IMR-90 (cell line): ENCODE data around the gene ITIH5. TPM values are rescaled to one million over a fixed set of nuclear protein-coding genes. Genes with fewer than 3 reads are reported as not detected.

Experiments
- ATAC-seq: fragments of 200-7000 bp; cut with Tn5 transposase; 2 replicates; pipeline ENCODE4 v1.9.1; 2020; ENCODE audit warnings: low read depth, mild to moderate bottlenecking, moderate library complexity
- BruUV-seq: library from RNA; stranded (reverse); fragments of 400-500 nt; replicated peaks from 2 replicates; lab custom pipeline; 2021; lab: Mats Ljungman, UMichigan
- CTCF ChIA-PET: fragments of 300-600 bp; formaldehyde crosslinking; extraction: SDS; loops from one replicate; lab custom pipeline; 2021; ENCODE audit warnings: antibody characterized with exemption; lab: Yijun Ruan, JAX
- POLR2A ChIA-PET: fragments of 300-600 bp; sonication (Branson Sonifier 250); formaldehyde crosslinking; loops from one replicate; lab custom pipeline; 2022; ENCODE audit warnings: antibody characterized with exemption; ENCODE audit not compliant: unreplicated experiment; lab: Charles Lee
- DNase-seq: peaks from one replicate; pipeline ENCODE4 v3.0.0; 2013
- H2AFZ ChIP-seq: replicated peaks from 2 replicates; pipeline ENCODE3; 2013; ENCODE audit warnings: low read length, mild to moderate bottlenecking; ENCODE audit not compliant: poor library complexity
- H2AK5ac ChIP-seq: 2 replicates; pipeline ENCODE4 v1.6.1; 2013; ENCODE audit warnings: low read depth, low read length, inconsistent platforms
- H2AK9ac ChIP-seq: replicated peaks from 2 replicates; pipeline ENCODE3; 2013; ENCODE audit warnings: mild to moderate bottlenecking, low read depth, low read length, moderate library complexity; ENCODE audit not compliant: poor library complexity
- H2BK120ac ChIP-seq: 2 replicates; pipeline ENCODE4 v1.6.1; 2013; ENCODE audit warnings: low read depth, low read length, inconsistent platforms
- H2BK15ac ChIP-seq: 3 replicates; pipeline ENCODE4 v1.6.1; 2013; ENCODE audit warnings: low read depth, low read length, inconsistent platforms
- H2BK20ac ChIP-seq: 2 replicates; pipeline ENCODE4 v1.6.1; 2013; ENCODE audit warnings: low read depth, mild to moderate bottlenecking, inconsistent platforms, low read length, moderate library complexity
- H2BK5ac ChIP-seq: 2 replicates; pipeline ENCODE4 v1.6.1; 2013; ENCODE audit warnings: mild to moderate bottlenecking, low read depth, low read length, inconsistent platforms; ENCODE audit not compliant: poor library complexity, severe bottlenecking
- H3K14ac ChIP-seq: replicated peaks from 2 replicates; pipeline ENCODE4 v1.6.1; 2013; ENCODE audit warnings: low read depth, low read length, inconsistent platforms
- H3K18ac ChIP-seq: 2 replicates; pipeline ENCODE4 v1.6.1; 2013; ENCODE audit warnings: low read depth, low read length, control low read depth
- H3K23ac ChIP-seq: 2 replicates; pipeline ENCODE4 v1.6.1; 2013; ENCODE audit warnings: low read depth, low read length, inconsistent platforms
- H3K27ac ChIP-seq: 2 replicates; pipeline ENCODE4 v1.5.1; 2013; ENCODE audit warnings: mild to moderate bottlenecking, control low read depth, low read length; ENCODE audit not compliant: insufficient read depth
- H3K27me3 ChIP-seq: 2 replicates; pipeline ENCODE4 v1.6.1; 2013; ENCODE audit warnings: low read length; ENCODE audit not compliant: control insufficient read depth, insufficient read depth
- H3K36me3 ChIP-seq: 2 replicates; pipeline ENCODE4 v1.6.1; 2013; ENCODE audit warnings: low read length, mixed read lengths; ENCODE audit not compliant: control insufficient read depth, insufficient read depth
- H3K4ac ChIP-seq: 2 replicates; pipeline ENCODE4 v1.6.1; 2013; ENCODE audit warnings: low read depth, low read length, inconsistent platforms
- H3K4me1 ChIP-seq: 2 replicates; pipeline ENCODE4 v1.6.1; 2013; ENCODE audit warnings: low read length, mixed read lengths; ENCODE audit not compliant: control insufficient read depth, insufficient read depth
- H3K4me2 ChIP-seq: 2 replicates; pipeline ENCODE4 v1.6.1; 2013; ENCODE audit warnings: low read depth, mild to moderate bottlenecking, control low read depth, low read length, moderate library complexity
- H3K4me3 ChIP-seq: 2 replicates; pipeline ENCODE4 v1.5.1; 2013; ENCODE audit warnings: low read depth, mild to moderate bottlenecking, control low read depth, low read length, moderate library complexity; ENCODE audit not compliant: insufficient read depth
- H3K56ac ChIP-seq: 2 replicates; pipeline ENCODE4 v1.6.1; 2013; ENCODE audit warnings: low read length, inconsistent platforms; ENCODE audit not compliant: insufficient read depth; ENCODE audit errors: extremely low read depth
- H3K79me1 ChIP-seq, 2 experiments: 2 replicates each; pipeline ENCODE4 v1.6.1; 2013; ENCODE audit warnings: low read length in 2 of 2, inconsistent platforms in 1 of 2, low read depth in 1 of 2
- H3K9ac ChIP-seq: 2 replicates; pipeline ENCODE4 v1.6.1; 2013; ENCODE audit warnings: low read depth, low read length, control low read depth
- H3K9me1 ChIP-seq: 2 replicates; pipeline ENCODE4 v1.6.1; 2013; ENCODE audit warnings: low read length, inconsistent platforms; ENCODE audit not compliant: insufficient read depth
- H3K9me3 ChIP-seq: 2 replicates; pipeline ENCODE4 v1.6.1; 2013; ENCODE audit warnings: low read length; ENCODE audit not compliant: control insufficient read depth, insufficient read depth
- H4K20me1 ChIP-seq: 2 replicates; pipeline ENCODE4 v1.6.1; 2013; ENCODE audit warnings: low read length, inconsistent platforms; ENCODE audit not compliant: insufficient read depth
- H4K5ac ChIP-seq: 2 replicates; pipeline ENCODE4 v1.6.1; 2013; ENCODE audit warnings: mild to moderate bottlenecking, low read depth, low read length, control low read depth
- H4K8ac ChIP-seq, 2 experiments: 2 replicates each; pipeline ENCODE4 v1.6.1; 2013; ENCODE audit warnings: low read depth in 2 of 2, low read length in 2 of 2, control low read depth in 1 of 2, inconsistent platforms in 1 of 2
- H4K91ac ChIP-seq: 2 replicates; pipeline ENCODE4 v1.6.1; 2013; ENCODE audit warnings: low read depth, low read length, inconsistent platforms; ENCODE audit not compliant: insufficient read depth
- BHLHE40 ChIP-seq: fragments of 150-350 bp; IDR thresholded peaks from 2 replicates; pipeline ENCODE4 v1.6.1; 2016; ENCODE audit warnings: mild to moderate bottlenecking, low read depth, low read length
- CEBPB ChIP-seq: IDR thresholded peaks from 2 replicates; pipeline ENCODE4 v1.6.1; 2012; ENCODE audit warnings: low read depth, low read length, improper control_type of control experiment
- CHD1 ChIP-seq: IDR thresholded peaks from 2 replicates; pipeline ENCODE4 v1.6.1; 2012; ENCODE audit warnings: low read depth, low read length, improper control_type of control experiment
- FOS ChIP-seq: fragments of 150-350 bp; IDR thresholded peaks from 2 replicates; pipeline ENCODE4 v1.6.1; 2016; ENCODE audit warnings: low read depth, low read length
- MAFK ChIP-seq: IDR thresholded peaks from 2 replicates; pipeline ENCODE4 v1.6.1; 2012; ENCODE audit warnings: low read depth, low read length, improper control_type of control experiment
- MAZ ChIP-seq: IDR thresholded peaks from 2 replicates; pipeline ENCODE4 v1.6.1; 2012; ENCODE audit warnings: low read depth, mild to moderate bottlenecking, low read length, improper control_type of control experiment, moderate library complexity, borderline replicate concordance
- MXI1 ChIP-seq: IDR thresholded peaks from 2 replicates; pipeline ENCODE4 v1.6.1; 2012; ENCODE audit warnings: low read depth, mild to moderate bottlenecking, low read length, moderate library complexity, borderline replicate concordance
- NFE2L2 ChIP-seq: fragments of 150-350 bp; IDR thresholded peaks from 2 replicates; pipeline ENCODE4 v1.6.1; 2016; ENCODE audit warnings: low read depth, mild to moderate bottlenecking, low read length
- POLR2A ChIP-seq: IDR thresholded peaks from 2 replicates; pipeline ENCODE4 v1.6.1; 2012; ENCODE audit warnings: mild to moderate bottlenecking, low read depth, low read length
- RAD21 ChIP-seq: IDR thresholded peaks from 2 replicates; pipeline ENCODE4 v1.6.1; 2012; ENCODE audit warnings: low read length, improper control_type of control experiment
- RCOR1 ChIP-seq: IDR thresholded peaks from 2 replicates; pipeline ENCODE4 v1.6.1; 2012; ENCODE audit warnings: mild to moderate bottlenecking, low read length, improper control_type of control experiment; ENCODE audit not compliant: insufficient replicate concordance
- RFX5 ChIP-seq: IDR thresholded peaks from 2 replicates; pipeline ENCODE4 v1.8.0; 2012; ENCODE audit warnings: low read depth, mild to moderate bottlenecking, low read length, moderate library complexity
- SMC3 ChIP-seq: fragments of 150-350 bp; IDR thresholded peaks from 2 replicates; pipeline ENCODE4 v1.6.1; 2016; ENCODE audit warnings: low read depth, mild to moderate bottlenecking, antibody characterized with exemption, low read length, moderate library complexity
- WGBS, 2 experiments: methylation state at CpG; one replicate each; pipeline versions ENCODE4 v1.1.5 to v1.1.7; 2013; ENCODE audit warnings: missing lambda C conversion rate in 2 of 2; ENCODE audit not compliant: insufficient read length in 1 of 2; ENCODE audit errors: extremely low coverage in 2 of 2; 5-methylcytosine and 5-hydroxymethylcytosine counted together
- dilution Hi-C: fragments of 300-500 bp; cut with HindIII; formaldehyde crosslinking; loops from one replicate; pipeline ENCODE4 v1.14.3; 2018; ENCODE audit warnings: low sequenced_read_pairs; ENCODE audit not compliant: unreplicated experiment
- in situ Hi-C: fragments of 300-500 bp; cut with MboI; formaldehyde crosslinking; loops from 3 replicates; pipeline ENCODE4 v1.14.3; 2019; ENCODE audit warnings: low sequenced_read_pairs, inconsistent platforms, mixed read lengths
- intact Hi-C: fragments of 100-400 bp; cut with micrococcal nuclease; formaldehyde crosslinking; loops from 2 replicates; pipeline ENCODE4 v1.10.0; 2022
- polyA plus RNA-seq, 3 experiments: library from polyadenylated mRNA; depleted of rRNA; stranded (reverse); fragments of >200 nt; gene quantifications; 2 replicates each; pipeline ENCODE4 v1.2.3, GENCODE V29; 2012; ENCODE audit warnings: low replicate concordance in 1 of 3
- total RNA-seq: library from RNA; depleted of rRNA; stranded (reverse); fragments of >200 nt; gene quantifications from 2 replicates; pipeline ENCODE4 v1.2.3, GENCODE V29; 2012
- TF ChIP-seq, protein P1 (sequence below): conservative IDR thresholded peaks from 2 replicates; pipeline ENCODE4 v1.5.1; 2012; ENCODE audit warnings: mild to moderate bottlenecking, low read depth, low read length, improper control_type of control experiment
- TF ChIP-seq, protein P2 (sequence below): fragments of 150-350 bp; IDR thresholded peaks from 2 replicates; pipeline ENCODE4 v1.6.1; 2016; ENCODE audit warnings: low read depth, mild to moderate bottlenecking, low read length, moderate library complexity, borderline replicate concordance

The ITIH5 gene
- total and polyA plus RNA-seq, 2 of the 4 experiments (the other 2 are of a cell fraction) = under 0.01 to 0.07 TPM

DNA sequence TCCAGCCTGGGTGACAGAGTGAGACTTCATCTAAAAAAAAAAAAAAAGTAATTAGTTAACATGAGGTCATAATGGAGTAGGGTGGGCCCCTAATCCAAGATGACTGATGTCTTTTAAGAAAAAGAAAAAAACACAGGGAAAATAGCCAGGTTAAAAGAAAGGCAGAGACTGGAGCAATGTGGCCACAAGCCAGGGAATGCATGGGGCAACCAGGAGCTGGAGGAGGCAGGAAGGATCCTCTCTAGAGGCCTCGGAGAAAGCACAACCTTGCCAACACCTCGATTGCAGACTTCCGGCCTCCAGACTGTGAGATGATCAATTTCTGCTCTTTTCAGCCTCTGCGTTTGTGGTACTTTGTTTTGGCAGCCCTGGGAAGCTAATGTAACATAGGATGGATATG, 121.5 kb downstream of the ITIH5 start:
- no peak overlapping the region for H4K8ac ChIP-seq
- H3K4ac ChIP-seq = no peak overlapping the region
- DNase-seq (no peak), ATAC-seq (no peak)
- ChIA-PET CTCF (interaction anchor here (0.5 kb wide), 1 partner anchor 69 kb away, joined by 6 read pairs; no protein-coding TSS in a partner anchor), POLR2A (no interaction called here)
- 60% methylated on average over 1 of the region's 4 CpGs; no CpG with 5 or more reads in 1 of the 2 experiments for WGBS, 2 experiments
- H3K36me3 ChIP-seq = no peaks in the 10 kb centered on the region
- H3K18ac ChIP-seq = no peak overlapping the region
- no peak overlapping the region for H3K4me2 ChIP-seq
- peaks cover 2% of the 10 kb centered on the region; the same call in 1 of the 2 replicates for H3K27me3 ChIP-seq
- no peak overlapping the region for H3K23ac ChIP-seq
- no peak overlapping the region for H3K4me3 ChIP-seq
- TF ChIP-seq POLR2A (no peak), RFX5 (no peak), MAFK (no peak), RCOR1 (no peak), BHLHE40 (no peak), NFE2L2 (no peak), CEBPB (no peak), SMC3 (no peak), MXI1 (no peak), MAZ (no peak), CHD1 (no peak), RAD21 (no peak), FOS (no peak)
- TF ChIP-seq, protein P1, sequence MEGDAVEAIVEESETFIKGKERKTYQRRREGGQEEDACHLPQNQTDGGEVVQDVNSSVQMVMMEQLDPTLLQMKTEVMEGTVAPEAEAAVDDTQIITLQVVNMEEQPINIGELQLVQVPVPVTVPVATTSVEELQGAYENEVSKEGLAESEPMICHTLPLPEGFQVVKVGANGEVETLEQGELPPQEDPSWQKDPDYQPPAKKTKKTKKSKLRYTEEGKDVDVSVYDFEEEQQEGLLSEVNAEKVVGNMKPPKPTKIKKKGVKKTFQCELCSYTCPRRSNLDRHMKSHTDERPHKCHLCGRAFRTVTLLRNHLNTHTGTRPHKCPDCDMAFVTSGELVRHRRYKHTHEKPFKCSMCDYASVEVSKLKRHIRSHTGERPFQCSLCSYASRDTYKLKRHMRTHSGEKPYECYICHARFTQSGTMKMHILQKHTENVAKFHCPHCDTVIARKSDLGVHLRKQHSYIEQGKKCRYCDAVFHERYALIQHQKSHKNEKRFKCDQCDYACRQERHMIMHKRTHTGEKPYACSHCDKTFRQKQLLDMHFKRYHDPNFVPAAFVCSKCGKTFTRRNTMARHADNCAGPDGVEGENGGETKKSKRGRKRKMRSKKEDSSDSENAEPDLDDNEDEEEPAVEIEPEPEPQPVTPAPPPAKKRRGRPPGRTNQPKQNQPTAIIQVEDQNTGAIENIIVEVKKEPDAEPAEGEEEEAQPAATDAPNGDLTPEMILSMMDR = no peak
- TF ChIP-seq, protein P2, sequence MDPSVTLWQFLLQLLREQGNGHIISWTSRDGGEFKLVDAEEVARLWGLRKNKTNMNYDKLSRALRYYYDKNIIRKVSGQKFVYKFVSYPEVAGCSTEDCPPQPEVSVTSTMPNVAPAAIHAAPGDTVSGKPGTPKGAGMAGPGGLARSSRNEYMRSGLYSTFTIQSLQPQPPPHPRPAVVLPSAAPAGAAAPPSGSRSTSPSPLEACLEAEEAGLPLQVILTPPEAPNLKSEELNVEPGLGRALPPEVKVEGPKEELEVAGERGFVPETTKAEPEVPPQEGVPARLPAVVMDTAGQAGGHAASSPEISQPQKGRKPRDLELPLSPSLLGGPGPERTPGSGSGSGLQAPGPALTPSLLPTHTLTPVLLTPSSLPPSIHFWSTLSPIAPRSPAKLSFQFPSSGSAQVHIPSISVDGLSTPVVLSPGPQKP = no peak
- no peaks in the 10 kb centered on the region for H3K9me1 ChIP-seq
- BruUV-seq = no TSS peak
- no peak overlapping the region for H4K91ac ChIP-seq
- H3K9ac ChIP-seq = no peak overlapping the region
- no peak overlapping the region for H2AFZ ChIP-seq
- no peak overlapping the region for H2BK5ac ChIP-seq
- no peaks in the 10 kb centered on the region for H3K79me1 ChIP-seq
- no peak overlapping the region for H4K5ac ChIP-seq
- no peak overlapping the region for H2BK20ac ChIP-seq
- in situ Hi-C loops = no loop called here
- H4K20me1 ChIP-seq = no peaks in the 10 kb centered on the region
- no peak overlapping the region for H3K14ac ChIP-seq
- H2BK120ac ChIP-seq = no peak overlapping the region
- peaks cover 2% of the 10 kb centered on the region; the same call in 1 of the 2 replicates for H3K4me1 ChIP-seq
- H3K9me3 ChIP-seq = no peaks in the 10 kb centered on the region
- H3K56ac ChIP-seq = no peak overlapping the region
- no peak overlapping the region for H3K27ac ChIP-seq
- no peak overlapping the region for H2AK9ac ChIP-seq
- dilution Hi-C loops = no loop called here
- intact Hi-C loops = no loop called here
- no peak overlapping the region for H2AK5ac ChIP-seq
- no peak overlapping the region for H2BK15ac ChIP-seq
